HUDEP-2 (cell line): ENCODE measurements around the gene APOL6.
"Not testable (repeated sequence)": the region's sequence is repeated elsewhere in the genome, so short reads cannot be mapped to it uniquely, and the experiment has no call there.

Source experiments
- DNase-seq, 76 experiments: peaks; one replicate each; lab custom pipeline; 2025; ENCODE audit not compliant: unreplicated experiment in 76 of 76; lab: John Stamatoyannopoulos, UW

The APOL6 gene

GRCh38 chr22:35634943-35635540, 13.2 kb upstream of the APOL6 start:
- DNase-seq, result no peak

- DNase-seq, result no peak
These were observed 11.0 kb upstream of the APOL6 start for GRCh38 chr22:35637254-35637653.

- no peak for DNase-seq
These were observed 10.2 kb upstream of the APOL6 start for GRCh38 chr22:35638001-35638400.

- no peak for DNase-seq
These were observed 9.8 kb upstream of the APOL6 start for GRCh38 chr22:35638410-35638809.

GRCh38 chr22:35641494-35642120, 6.6 kb upstream of the APOL6 start:
- DNase-seq, result no peak

GRCh38 chr22:35642305-35642741, 5.9 kb upstream of the APOL6 start:
- no peak for DNase-seq

- no peak for DNase-seq
These were observed 4.3 kb upstream of the APOL6 start for GRCh38 chr22:35643991-35644390.

GRCh38 chr22:35645646-35646045, 2.6 kb upstream of the APOL6 start:
- no peak for DNase-seq

- DNase-seq, result no peak
These were observed 844 bp downstream of the APOL6 start for GRCh38 chr22:35649026-35649553.

GRCh38 chr22:35649636-35650250, 1.5 kb downstream of the APOL6 start:
- DNase-seq, result no peak

- DNase-seq, result no peak
These were observed 2.8 kb downstream of the APOL6 start for GRCh38 chr22:35651085-35651484.

- DNase-seq, result no peak
These were observed 5.6 kb downstream of the APOL6 start for GRCh38 chr22:35653824-35654223.

- DNase-seq, result no peak
These were observed 8.1 kb downstream of the APOL6 start for GRCh38 chr22:35656284-35656752.

- DNase-seq, result peak in 1 of 76 experiments; percentile 12
These were observed 9.5 kb downstream of the APOL6 start for GRCh38 chr22:35657571-35658312.

GRCh38 chr22:35660291-35661127, 12.3 kb downstream of the APOL6 start:
- no peak for DNase-seq

- no peak for DNase-seq
These were observed 13.2 kb downstream of the APOL6 start for GRCh38 chr22:35661464-35661863.

- DNase-seq, result no peak
These were observed 14.7 kb downstream of the APOL6 start for GRCh38 chr22:35662914-35663313.

- DNase-seq, result no peak
These were observed 15.1 kb downstream of the APOL6 start for GRCh38 chr22:35663371-35663770.

GRCh38 chr22:35664955-35665587, 16.8 kb downstream of the APOL6 start:
- no peak for DNase-seq

- not testable (repeated sequence) for DNase-seq
These were observed 18.5 kb downstream of the APOL6 start for GRCh38 chr22:35666699-35667098.
